HepG2 (cell line): ENCODE results near the gene BDNF. TPM values are rescaled to one million over a fixed set of nuclear protein-coding genes. Genes with fewer than 3 reads are reported as not detected.
A peak's percentile ranks its signal among the peaks of the same experiment; 100 is the strongest.
"Not testable (repeated sequence)": the region's sequence is repeated elsewhere in the genome, so short reads cannot be mapped to it uniquely, and the experiment has no call there.

Experiments used
- ATAC-seq: fragments of 200-7000 bp; cut with Tn5 transposase; 3 replicates; pipeline ENCODE4 v1.9.1; 2020; ENCODE audit warnings: mild to moderate bottlenecking, moderate library complexity
- BruUV-seq: library from RNA; stranded (reverse); fragments of 400-500 nt; replicated peaks from 2 replicates; lab custom pipeline; 2021; lab: Mats Ljungman, UMichigan
- CTCF ChIA-PET: fragments of 300-600 bp; formaldehyde crosslinking; extraction: SDS; loops from one replicate; lab custom pipeline; 2021; ENCODE audit warnings: low total read pairs, inconsistent platforms, low intra/inter-chr PET ratio; lab: Yijun Ruan, JAX
- POLR2A ChIA-PET: fragments of 350-600 bp; sonication (Branson Sonifier 250); formaldehyde crosslinking; loops from one replicate; lab custom pipeline; 2020; ENCODE audit warnings: antibody characterized with exemption, inconsistent platforms; lab: Yijun Ruan, JAX
- DNase-seq: peaks from one replicate; pipeline ENCODE4 v3.0.0-alpha.2; 2015; ENCODE audit warnings: low spot score
- FAIRE-seq: peaks from 3 replicates; lab custom pipeline; 2011; peaks lifted over from hg19 to GRCh38; lab: Jason Lieb, UNC
- H2AFZ ChIP-seq: one replicate; pipeline ENCODE4 v1.6.1; 2011; ENCODE audit warnings: low read length, inconsistent platforms
- H3K27ac ChIP-seq: fragments of 300-600 bp; 3 replicates; pipeline ENCODE4 v1.8.0; 2011; ENCODE audit warnings: mixed run types, mild to moderate bottlenecking, mixed read lengths, low read length, inconsistent platforms; ENCODE audit not compliant: insufficient read depth; ENCODE audit errors: extremely low read length
- H3K27me3 ChIP-seq, 2 experiments: fragments of 200-600 bp in 1 of 2; 2 replicates in 1 of 2; 3 replicates in 1 of 2; pipeline versions ENCODE4 v1.6.0 to v1.8.0; 2011; ENCODE audit warnings: low read length in 2 of 2, mild to moderate bottlenecking in 2 of 2, moderate library complexity in 2 of 2, inconsistent platforms in 1 of 2; ENCODE audit not compliant: insufficient read depth in 2 of 2, control insufficient read depth in 1 of 2
- H3K36me3 ChIP-seq, 2 experiments: fragments of 200-600 bp in 1 of 2; replicated peaks in 1 of 2; 2 replicates in 1 of 2; 3 replicates in 1 of 2; pipeline versions ENCODE4 v1.5.1 to v1.8.0; 2011; ENCODE audit warnings: low read length in 2 of 2, inconsistent platforms in 1 of 2; ENCODE audit not compliant: insufficient read depth in 2 of 2, control insufficient read depth in 1 of 2
- H3K4me1 ChIP-seq: 2 replicates; pipeline ENCODE4 v1.5.1; 2012; ENCODE audit warnings: low read length, inconsistent platforms; ENCODE audit not compliant: insufficient read depth
- H3K4me2 ChIP-seq: 2 replicates; pipeline ENCODE4 v1.6.0; 2011; ENCODE audit warnings: low read depth, low read length, inconsistent platforms
- H3K4me3 ChIP-seq, 3 experiments: fragments of 200-600 bp in 1 of 3; sonication (generic), shearing (Covaris generic) in 1 of 3; replicated peaks in 1 of 3; 2 replicates each; pipeline ENCODE4 v1.5.1; 2011 to 2016; ENCODE audit warnings: low read length in 3 of 3, inconsistent platforms in 2 of 3, low read depth in 2 of 3, mild to moderate bottlenecking in 2 of 3, control low read depth in 1 of 3, mixed read lengths in 1 of 3; ENCODE audit not compliant: insufficient read depth in 1 of 3
- H3K79me2 ChIP-seq: one replicate; pipeline ENCODE4 v1.6.1; 2011; ENCODE audit warnings: low read length, inconsistent platforms; ENCODE audit not compliant: insufficient read depth
- H3K9ac ChIP-seq: 2 replicates; pipeline ENCODE4 v1.6.0; 2011; ENCODE audit warnings: mild to moderate bottlenecking, low read depth, low read length, inconsistent platforms; ENCODE audit not compliant: insufficient read depth
- H3K9me3 ChIP-seq: 2 replicates; pipeline ENCODE4 v1.5.1; 2012; ENCODE audit warnings: mild to moderate bottlenecking, low read length
- H4K20me1 ChIP-seq: 2 replicates; pipeline ENCODE4 v1.6.0; 2011; ENCODE audit warnings: inconsistent platforms, mild to moderate bottlenecking, low read length, moderate library complexity; ENCODE audit not compliant: insufficient read depth
- CBX2 ChIP-seq, 2 experiments: fragments of 200-600 bp in 1 of 2; sonication (generic); formaldehyde crosslinking in 1 of 2; IDR thresholded peaks; 2 replicates each; pipeline versions ENCODE4 v1.7.0 to v1.8.1; 2018 to 2022; ENCODE audit warnings: low read depth in 2 of 2, low read length in 1 of 2, mild to moderate bottlenecking in 1 of 2, missing genetic modification reagents in 1 of 2
- DNMT1 ChIP-seq: sonication (generic); formaldehyde crosslinking; IDR thresholded peaks from 2 replicates; pipeline ENCODE4 v1.5.1; 2020; ENCODE audit warnings: mild to moderate bottlenecking, missing genetic modification reagents
- KDM5A ChIP-seq: fragments of 200-600 bp; sonication (generic); IDR thresholded peaks from 2 replicates; pipeline ENCODE4 v1.7.0; 2018; ENCODE audit warnings: antibody characterized with exemption, mild to moderate bottlenecking, low read length, borderline replicate concordance
- KMT2B ChIP-seq: IDR thresholded peaks from 2 replicates; pipeline ENCODE4 v1.6.1; 2016; ENCODE audit warnings: missing genetic modification reagents, missing compliant biosample characterization
- MEIS2 ChIP-seq: sonication (generic); formaldehyde crosslinking; IDR thresholded peaks from 2 replicates; pipeline ENCODE4 v1.9.0; 2021; ENCODE audit warnings: mild to moderate bottlenecking, missing genetic modification reagents
- MTA3 ChIP-seq: sonication (generic); formaldehyde crosslinking; IDR thresholded peaks from 2 replicates; pipeline ENCODE4 v1.4.0; 2020; ENCODE audit warnings: missing genetic modification reagents
- TIGD3 ChIP-seq: sonication (generic); formaldehyde crosslinking; IDR thresholded peaks from 2 replicates; pipeline ENCODE4 v1.5.1; 2020; ENCODE audit warnings: mild to moderate bottlenecking, missing genetic modification reagents, borderline replicate concordance
- ZMAT5 ChIP-seq: sonication (generic); formaldehyde crosslinking; IDR thresholded peaks from 2 replicates; pipeline ENCODE4 v1.5.0; 2020; ENCODE audit warnings: mild to moderate bottlenecking, low read depth, missing genetic modification reagents, borderline replicate concordance
- ZNF124 ChIP-seq: sonication (generic); formaldehyde crosslinking; IDR thresholded peaks from 2 replicates; pipeline ENCODE4 v1.4.0; 2020; ENCODE audit warnings: missing genetic modification reagents
- ZNF605 ChIP-seq: sonication (generic); formaldehyde crosslinking; IDR thresholded peaks from 2 replicates; pipeline ENCODE4 v1.8.0; 2022; ENCODE audit warnings: mild to moderate bottlenecking, missing genetic modification reagents
- WGBS: methylation state at CpG from one replicate; pipeline ENCODE4 v1.1.6; 2017; ENCODE audit warnings: low lambda C conversion rate; 5-methylcytosine and 5-hydroxymethylcytosine counted together
- in situ Hi-C: cut with HindIII; loops from 2 replicates; pipeline ENCODE4 v1.10.0; 2017; ENCODE audit warnings: low pct_unique_long_range_greater_than_20kb; ENCODE audit not compliant: extremely low pct_ligation_motif_present
- intact Hi-C: fragments of 100-400 bp; cut with micrococcal nuclease; formaldehyde crosslinking; loops from one replicate; pipeline ENCODE4 v1.10.0; 2022; ENCODE audit not compliant: unreplicated experiment
- polyA plus RNA-seq, 8 experiments: library from polyadenylated mRNA; depleted of rRNA in 3 of 8; stranded (reverse) in 7 of 8; unstranded in 1 of 8; fragments of >200 nt; fragmentation: Illumina TruSeq in 4 of 8; extraction: Trizol in 4 of 8; gene quantifications; 2 replicates each; pipeline versions ENCODE4 v1.2.1 to v1.2.3, GENCODE V29; 2011 to 2016; ENCODE audit warnings: low read depth in 4 of 8, missing spikeins in 1 of 8, mixed read lengths in 1 of 8; ENCODE audit not compliant: insufficient read depth in 1 of 8
- total RNA-seq, 5 experiments: library from RNA; depleted of rRNA; stranded (reverse); fragments of >200 nt; fragmentation: Illumina TruSeq; extraction: Trizol; gene quantifications; 2 replicates each; pipeline ENCODE4 v1.2.3, GENCODE V29; 2016; ENCODE audit warnings: low read depth in 1 of 5
- TF ChIP-seq, protein P1 (sequence below): sonication (generic); formaldehyde crosslinking; IDR thresholded peaks from 2 replicates; pipeline ENCODE4 v1.4.0; 2020; ENCODE audit warnings: missing genetic modification reagents, borderline replicate concordance
- TF ChIP-seq, protein P2 (sequence below): sonication (generic); formaldehyde crosslinking; IDR thresholded peaks from 2 replicates; pipeline ENCODE4 v1.8.1; 2023; ENCODE audit warnings: mild to moderate bottlenecking, moderate library complexity, missing genetic modification reagents

BDNF gene
- total and polyA plus RNA-seq, 2 of the 13 experiments (the other 11 are each of a cell fraction or from before 2014, with no cell fraction given), result 0.02 TPM; not detected in 1

DNA sequence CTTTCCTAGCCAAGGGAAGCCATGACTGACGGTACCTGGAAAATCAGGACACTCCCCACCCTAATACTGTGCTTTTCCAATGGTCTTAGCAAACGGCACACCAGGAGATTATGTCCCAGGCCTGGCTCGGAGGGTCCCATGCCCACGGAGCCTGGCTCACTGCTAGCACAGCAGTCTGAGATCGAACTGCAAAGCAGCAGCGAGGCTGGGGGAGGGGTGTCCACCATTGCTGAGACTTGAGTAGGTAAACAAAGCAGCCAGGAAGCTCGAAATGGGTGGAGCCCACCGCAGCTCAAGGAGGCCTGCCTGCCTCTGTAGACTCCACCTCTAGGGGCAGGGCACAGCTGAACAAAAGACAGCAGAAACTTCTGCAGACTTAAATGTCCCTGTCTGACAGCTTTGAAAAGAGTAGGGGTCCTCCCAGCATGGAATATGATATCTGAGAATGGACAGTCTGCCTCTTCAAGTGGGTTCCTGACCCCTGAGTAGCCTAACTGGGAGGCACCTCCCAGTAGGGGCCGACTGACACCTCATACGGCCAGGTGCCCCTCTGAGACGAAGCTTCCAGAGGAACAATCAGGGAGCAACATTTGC lies 34.6 kb downstream of the BDNF start:
- FAIRE-seq, H3K4me1 ChIP-seq, POLR2A ChIA-PET, H3K9me3 ChIP-seq, H3K9ac ChIP-seq, H3K27ac ChIP-seq, H4K20me1 ChIP-seq, H3K79me2 ChIP-seq, in situ Hi-C loops, ATAC-seq, H3K27me3 ChIP-seq, H3K4me3 ChIP-seq, CTCF ChIA-PET, H3K4me2 ChIP-seq, intact Hi-C loops, H2AFZ ChIP-seq, H3K36me3 ChIP-seq, DNase-seq, BruUV-seq: not testable (repeated sequence)
- TF ChIP-seq, protein P1, sequence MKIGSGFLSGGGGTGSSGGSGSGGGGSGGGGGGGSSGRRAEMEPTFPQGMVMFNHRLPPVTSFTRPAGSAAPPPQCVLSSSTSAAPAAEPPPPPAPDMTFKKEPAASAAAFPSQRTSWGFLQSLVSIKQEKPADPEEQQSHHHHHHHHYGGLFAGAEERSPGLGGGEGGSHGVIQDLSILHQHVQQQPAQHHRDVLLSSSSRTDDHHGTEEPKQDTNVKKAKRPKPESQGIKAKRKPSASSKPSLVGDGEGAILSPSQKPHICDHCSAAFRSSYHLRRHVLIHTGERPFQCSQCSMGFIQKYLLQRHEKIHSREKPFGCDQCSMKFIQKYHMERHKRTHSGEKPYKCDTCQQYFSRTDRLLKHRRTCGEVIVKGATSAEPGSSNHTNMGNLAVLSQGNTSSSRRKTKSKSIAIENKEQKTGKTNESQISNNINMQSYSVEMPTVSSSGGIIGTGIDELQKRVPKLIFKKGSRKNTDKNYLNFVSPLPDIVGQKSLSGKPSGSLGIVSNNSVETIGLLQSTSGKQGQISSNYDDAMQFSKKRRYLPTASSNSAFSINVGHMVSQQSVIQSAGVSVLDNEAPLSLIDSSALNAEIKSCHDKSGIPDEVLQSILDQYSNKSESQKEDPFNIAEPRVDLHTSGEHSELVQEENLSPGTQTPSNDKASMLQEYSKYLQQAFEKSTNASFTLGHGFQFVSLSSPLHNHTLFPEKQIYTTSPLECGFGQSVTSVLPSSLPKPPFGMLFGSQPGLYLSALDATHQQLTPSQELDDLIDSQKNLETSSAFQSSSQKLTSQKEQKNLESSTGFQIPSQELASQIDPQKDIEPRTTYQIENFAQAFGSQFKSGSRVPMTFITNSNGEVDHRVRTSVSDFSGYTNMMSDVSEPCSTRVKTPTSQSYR (CRISPR knock-in tag), result peak; percentile 32; the same call in 1 of the 2 replicates
- 0% methylated on average over 2 of the region's 11 CpGs for WGBS

- TF ChIP-seq TIGD3 (CRISPR knock-in tag) (no peak), MEIS2 (CRISPR knock-in tag) (no peak), ZMAT5 (CRISPR knock-in tag) (no peak), ZNF124 (CRISPR knock-in tag) (no peak), CBX2 (IDR thresholded peaks at IDR 0.05; ENCODE audit: low read depth, low read length) (no peak), CBX2 (CRISPR knock-in tag; IDR thresholded peaks at IDR 0.05; ENCODE audit: low read depth) (no peak), ZNF605 (no peak), KMT2B (CRISPR knock-in tag) (no peak), DNMT1 (no peak), KDM5A (no peak), MTA3 (no peak)
- TF ChIP-seq, protein P2, sequence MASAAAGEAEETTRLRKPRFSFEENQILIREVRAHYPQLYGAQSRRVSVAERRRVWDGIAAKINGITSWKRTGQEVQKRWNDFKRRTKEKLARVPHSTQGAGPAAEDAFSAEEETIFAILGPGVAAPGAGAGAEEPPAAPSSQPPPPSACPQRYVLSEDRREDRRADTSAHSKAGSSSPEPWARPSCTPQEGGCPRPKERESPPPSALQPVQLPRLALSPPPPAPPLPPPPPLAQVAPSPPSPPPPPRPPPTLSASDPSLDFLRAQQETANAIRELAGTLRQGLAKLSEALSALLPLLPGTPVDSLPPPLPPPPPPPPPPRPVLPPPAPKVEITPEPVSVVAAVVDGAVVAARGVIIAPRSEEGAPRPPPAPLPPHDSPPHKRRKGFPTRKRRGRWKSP, result no peak
- intact Hi-C loops (no loop called here), in situ Hi-C loops (no loop called here)
- no peak overlapping the region for H2AFZ ChIP-seq
- H3K79me2 ChIP-seq, result no peaks in the 10 kb centered on the region
- no peak overlapping the region for H3K4me3 ChIP-seq
- H4K20me1 ChIP-seq, result no peaks in the 10 kb centered on the region
- 0% methylated on average over 2 of the region's 2 CpGs for WGBS
- DNase-seq (no peak), ATAC-seq (no peak), FAIRE-seq (no peak)
- H3K4me1 ChIP-seq, result no peaks in the 10 kb centered on the region
- no peak overlapping the region for H3K4me2 ChIP-seq
- H3K27me3 ChIP-seq, result 0 out of 5 replicates have a peak, but pooled peaks cover 0 to 4% of the 10 kb centered on the region in 2 experiments
- BruUV-seq, result no TSS peak
- no peaks in the 10 kb centered on the region for H3K9me3 ChIP-seq
- H3K27ac ChIP-seq, result no peak overlapping the region
- no peak overlapping the region for H3K9ac ChIP-seq
- ChIA-PET CTCF (no interaction called here), POLR2A (no interaction called here)
- no peaks in the 10 kb centered on the region for H3K36me3 ChIP-seq
Measured at GRCh38 chr11:27663326-27663725, 36.9 kb downstream of the BDNF start.
